HK-2 (cell line): Measurements from ENCODE around the gene EEPD1.
A peak's percentile ranks its signal among the peaks of the same experiment; 100 is the strongest.

Source experiments
- DNase-seq: peaks from one replicate; pipeline ENCODE4 v3.0.0-alpha.2; 2018; ENCODE audit not compliant: unreplicated experiment

Gene EEPD1

DNA sequence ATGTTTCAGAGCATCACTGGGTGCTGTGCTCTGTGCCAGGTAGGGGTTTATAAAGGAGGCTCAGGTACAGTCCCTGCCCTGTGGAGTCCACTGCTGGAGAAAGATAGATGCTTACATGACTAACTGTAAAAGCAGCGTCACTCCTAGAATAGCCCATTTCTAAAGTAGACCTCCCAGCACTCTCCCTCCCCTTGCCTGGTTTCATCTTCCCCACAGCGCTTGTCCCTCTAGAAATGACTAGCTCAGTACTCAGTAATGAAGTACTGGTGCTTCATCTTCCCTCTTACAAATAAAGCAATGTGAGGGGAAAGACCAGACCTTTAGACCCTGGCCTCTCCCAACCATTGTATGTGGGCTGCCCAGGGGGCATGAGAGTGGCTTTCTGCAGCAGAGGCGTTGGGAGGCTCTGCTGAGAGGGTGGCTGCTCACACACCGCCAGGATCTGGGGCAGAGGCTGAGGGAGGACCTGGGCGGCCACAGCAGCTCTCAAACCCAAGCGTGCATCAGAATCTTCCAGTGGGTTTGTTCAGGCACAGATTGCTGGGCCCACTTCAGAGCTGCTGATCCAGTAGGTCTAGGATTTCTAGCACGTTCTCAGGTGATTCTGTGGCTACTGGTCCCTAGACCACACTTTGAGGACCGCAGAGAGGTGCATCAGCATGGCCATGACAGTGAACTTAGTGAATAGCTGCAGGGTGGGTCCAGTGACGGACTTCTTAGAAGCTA is 126.3 kb downstream of the EEPD1 start:
- no peak for DNase-seq

GRCh38 chr7:36279926-36280315 is 126.9 kb downstream of the EEPD1 start:
- no peak for DNase-seq

DNA sequence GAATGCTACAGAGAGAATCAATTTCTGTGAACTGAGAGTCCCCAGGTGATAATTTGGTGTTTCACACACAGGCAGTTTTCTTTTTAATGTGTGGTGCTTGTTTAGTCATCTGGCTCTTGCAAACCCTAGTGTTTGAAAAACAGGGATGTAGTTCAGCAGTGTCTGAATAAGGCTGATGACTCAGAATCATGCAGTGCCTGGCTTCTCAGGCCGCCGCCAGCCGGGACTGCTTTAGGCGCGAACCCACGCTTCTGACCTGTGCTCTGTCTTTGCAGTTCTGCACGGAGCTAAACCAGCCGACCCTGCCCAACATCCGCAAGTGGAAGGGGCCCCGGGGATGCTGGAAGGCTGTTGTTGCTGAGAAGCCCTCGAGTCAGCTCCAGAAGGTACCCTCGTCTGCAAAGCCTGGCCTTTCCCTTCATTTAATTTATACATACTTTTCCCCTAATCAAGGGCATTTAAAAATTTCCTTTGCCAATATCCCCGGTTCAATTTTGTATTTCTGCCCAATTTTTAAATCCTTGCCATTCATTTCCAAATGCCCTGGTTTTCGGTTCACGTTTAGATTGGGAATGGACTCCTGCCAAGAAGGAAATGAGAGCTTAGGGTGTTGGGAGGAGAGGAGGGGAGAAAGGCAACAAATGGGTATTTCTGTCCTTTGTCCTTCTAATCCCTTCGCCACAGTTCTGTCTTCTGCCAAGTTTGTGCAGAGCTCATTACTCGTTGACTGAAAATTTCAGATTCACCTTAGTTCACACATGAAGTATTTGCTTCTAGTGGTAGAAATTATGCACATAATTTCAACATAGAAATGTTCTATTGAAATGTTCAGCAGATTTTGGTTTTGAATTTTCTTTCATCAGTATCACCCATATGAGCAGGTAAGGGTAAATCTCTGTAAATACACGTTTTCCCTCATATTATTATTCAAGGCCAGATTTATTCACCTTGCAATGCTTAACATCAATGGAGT is 128.1 kb downstream of the EEPD1 start:
- DNase-seq, result peak; percentile 71

DNA sequence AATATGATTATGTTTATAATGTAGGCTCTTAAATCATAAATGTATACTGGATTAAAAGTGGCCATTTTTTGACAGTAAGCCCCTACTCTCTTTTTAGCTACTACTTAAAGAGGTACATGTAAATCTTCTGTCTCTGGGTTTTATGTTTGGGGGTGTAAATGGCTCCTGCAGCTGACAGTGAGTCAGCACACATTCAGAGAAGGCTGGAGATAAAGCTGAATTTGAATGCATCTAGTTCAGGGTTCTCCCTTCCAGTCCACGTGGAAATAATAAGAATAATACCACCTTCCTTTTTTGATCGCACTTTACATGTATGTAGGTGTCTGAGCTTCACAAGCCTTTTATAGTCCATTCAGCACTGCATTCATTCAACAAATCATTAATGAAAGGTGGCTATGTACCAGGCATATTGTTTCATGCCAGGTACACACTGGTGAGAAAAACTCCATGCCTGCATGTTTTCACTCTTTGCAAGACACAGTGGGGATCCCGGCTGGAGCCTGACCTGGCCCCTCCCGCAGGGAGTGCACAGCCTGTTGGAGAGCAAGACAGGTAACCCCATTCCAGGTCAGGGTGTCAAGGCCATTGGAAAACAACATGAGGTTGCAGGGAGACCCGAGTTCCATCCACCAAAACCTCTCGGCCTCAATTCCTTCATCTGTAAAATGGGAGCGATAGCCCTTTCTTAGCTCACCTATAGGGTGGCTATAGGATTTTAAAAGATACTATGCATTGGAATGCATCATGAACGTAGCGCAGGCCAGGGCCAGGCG is 129.1 kb downstream of the EEPD1 start:
- DNase-seq, result no peak

DNA sequence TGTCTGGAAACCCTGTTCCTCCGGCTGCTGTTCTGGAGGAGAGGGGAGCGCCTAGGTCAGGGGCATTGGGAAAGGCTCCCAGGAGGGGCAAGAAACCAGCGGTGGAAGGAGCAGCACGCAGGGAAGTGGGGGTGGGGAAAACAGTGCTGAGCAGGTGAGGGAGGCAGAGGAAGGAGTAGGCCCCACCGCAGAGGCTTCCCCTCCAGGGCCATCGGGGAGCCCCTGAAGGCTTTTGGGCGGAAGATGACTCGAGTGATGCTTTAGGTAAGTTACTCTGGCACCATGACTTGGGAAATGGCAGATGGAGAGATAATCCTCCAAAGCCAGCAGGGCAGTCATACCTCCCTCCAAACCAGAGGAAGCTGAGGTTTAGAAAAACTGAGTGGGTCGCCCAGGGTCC is 130.1 kb downstream of the EEPD1 start:
- no peak for DNase-seq

GRCh38 chr7:36283711-36284130 is 130.7 kb downstream of the EEPD1 start:
- DNase-seq, result no peak

DNA sequence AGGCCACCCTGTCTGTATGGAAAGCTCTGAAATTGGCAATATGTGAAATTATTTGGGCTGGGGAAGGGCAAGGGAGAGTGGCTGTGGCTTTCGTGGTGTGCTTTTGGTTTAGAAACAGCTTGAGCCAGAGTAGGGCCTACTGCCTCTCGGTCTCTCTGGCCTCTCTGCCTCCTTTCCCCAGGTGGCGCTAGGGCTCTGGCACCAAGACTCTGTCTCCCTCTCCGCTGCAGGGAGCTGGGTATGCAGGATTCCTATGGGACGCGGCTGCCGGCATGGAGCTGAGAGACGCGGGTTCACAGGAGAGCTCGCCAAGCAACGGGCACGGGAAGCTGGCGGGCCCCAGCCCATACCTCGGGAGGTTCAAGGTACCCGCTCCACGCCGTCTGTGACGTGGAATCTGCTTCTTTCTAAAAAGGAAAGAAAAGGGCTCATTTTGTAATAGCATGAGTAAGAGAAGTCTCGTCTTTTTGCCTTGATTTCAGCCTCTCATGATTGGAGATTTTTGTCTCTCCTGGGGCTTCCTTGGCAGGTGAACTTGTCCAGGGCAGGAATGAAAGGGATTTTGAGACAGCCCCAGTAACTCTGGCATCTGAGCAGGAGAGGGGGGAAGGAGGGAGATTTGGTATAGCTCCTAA is 131.5 kb downstream of the EEPD1 start:
- DNase-seq, result no peak

- DNase-seq, result no peak
Measured at GRCh38 chr7:36285276-36285675, 132.2 kb downstream of the EEPD1 start.

GRCh38 chr7:36286226-36286625 is 133.2 kb downstream of the EEPD1 start:
- no peak for DNase-seq

- DNase-seq, result no peak
Measured at GRCh38 chr7:36286688-36287087, 133.6 kb downstream of the EEPD1 start.

DNA sequence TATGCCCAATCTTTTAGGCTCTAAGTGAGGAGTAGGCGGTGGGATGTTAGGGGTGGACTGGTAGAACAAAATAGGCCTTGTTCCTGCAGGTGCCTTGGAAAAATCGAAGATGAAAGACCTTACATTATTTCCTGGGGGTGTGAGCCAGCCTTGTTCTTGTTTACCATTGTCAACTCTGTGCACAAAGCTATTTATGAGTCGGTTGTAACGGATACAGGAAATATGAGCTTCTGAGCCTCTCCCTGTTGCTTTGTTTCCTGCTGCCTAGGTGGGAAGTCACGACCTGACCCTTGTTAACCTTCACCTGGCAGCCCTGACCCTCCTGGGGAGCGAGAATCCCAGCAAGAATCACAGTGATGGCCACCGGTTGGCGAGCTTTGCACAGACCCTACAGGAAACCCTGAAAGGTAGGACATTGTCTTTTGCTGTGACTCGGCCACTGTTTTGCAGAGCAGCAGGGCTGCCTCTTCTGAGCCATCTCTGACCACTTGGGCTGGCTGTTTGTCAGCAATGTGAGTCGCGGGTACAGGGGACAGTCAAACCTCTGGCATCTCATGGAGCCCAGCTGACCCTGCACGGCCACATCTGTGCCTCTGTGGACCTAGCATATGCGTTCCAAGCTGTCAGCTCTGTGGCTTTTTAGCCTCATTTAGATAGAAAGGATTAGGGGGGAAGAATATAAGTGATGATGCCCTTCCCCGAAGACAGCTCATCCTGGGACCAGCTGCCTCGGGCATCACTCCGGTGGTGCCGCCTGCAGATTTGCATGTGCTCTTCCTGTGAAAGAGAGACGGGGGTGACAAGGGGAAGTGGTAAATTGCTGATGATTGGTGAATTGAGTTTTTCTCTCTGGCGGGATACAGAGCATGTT is 134.6 kb downstream of the EEPD1 start:
- no peak for DNase-seq

- no peak for DNase-seq
Measured at GRCh38 chr7:36288501-36288900, 135.4 kb downstream of the EEPD1 start.

- peak; percentile 61 for DNase-seq
Measured at GRCh38 chr7:36289833-36290661, 137.0 kb downstream of the EEPD1 start.

- peak; percentile 75 for DNase-seq
Measured at GRCh38 chr7:36291387-36292316, 138.6 kb downstream of the EEPD1 start.

- no peak for DNase-seq
Measured at GRCh38 chr7:36295090-36295489, 142.0 kb downstream of the EEPD1 start.

DNA sequence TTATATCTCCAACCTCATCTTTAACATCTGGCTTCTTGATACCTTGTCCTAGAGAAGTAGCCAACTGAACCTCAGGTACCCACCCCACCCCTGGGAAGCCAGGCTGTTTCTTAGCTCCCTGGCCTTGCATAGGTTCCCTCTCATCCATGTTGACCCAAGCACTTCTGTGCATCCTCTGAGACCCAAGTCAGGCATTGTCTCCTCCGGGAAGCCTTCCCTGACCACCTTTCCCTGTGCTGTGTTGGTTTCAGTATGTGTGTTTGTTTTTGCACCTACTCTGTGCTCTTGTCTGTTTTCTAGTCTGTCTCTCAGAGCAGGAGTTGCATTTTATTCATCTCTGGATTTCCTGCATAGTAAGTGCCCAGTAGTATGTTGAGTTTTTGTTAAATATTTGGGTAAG is 143.2 kb downstream of the EEPD1 start:
- DNase-seq, result no peak

GRCh38 chr7:36297364-36298009 is 144.4 kb downstream of the EEPD1 start:
- no peak for DNase-seq

GRCh38 chr7:36298106-36298505 is 145.1 kb downstream of the EEPD1 start:
- DNase-seq, result no peak
